ENCODE data around the gene COX19. TPM values are rescaled to one million over a fixed set of nuclear protein-coding genes. Genes with fewer than 3 reads are reported as not detected.

COX19 gene
- total RNA-seq, 1 donor from 2014 or later: 5.4 TPM

DNA sequence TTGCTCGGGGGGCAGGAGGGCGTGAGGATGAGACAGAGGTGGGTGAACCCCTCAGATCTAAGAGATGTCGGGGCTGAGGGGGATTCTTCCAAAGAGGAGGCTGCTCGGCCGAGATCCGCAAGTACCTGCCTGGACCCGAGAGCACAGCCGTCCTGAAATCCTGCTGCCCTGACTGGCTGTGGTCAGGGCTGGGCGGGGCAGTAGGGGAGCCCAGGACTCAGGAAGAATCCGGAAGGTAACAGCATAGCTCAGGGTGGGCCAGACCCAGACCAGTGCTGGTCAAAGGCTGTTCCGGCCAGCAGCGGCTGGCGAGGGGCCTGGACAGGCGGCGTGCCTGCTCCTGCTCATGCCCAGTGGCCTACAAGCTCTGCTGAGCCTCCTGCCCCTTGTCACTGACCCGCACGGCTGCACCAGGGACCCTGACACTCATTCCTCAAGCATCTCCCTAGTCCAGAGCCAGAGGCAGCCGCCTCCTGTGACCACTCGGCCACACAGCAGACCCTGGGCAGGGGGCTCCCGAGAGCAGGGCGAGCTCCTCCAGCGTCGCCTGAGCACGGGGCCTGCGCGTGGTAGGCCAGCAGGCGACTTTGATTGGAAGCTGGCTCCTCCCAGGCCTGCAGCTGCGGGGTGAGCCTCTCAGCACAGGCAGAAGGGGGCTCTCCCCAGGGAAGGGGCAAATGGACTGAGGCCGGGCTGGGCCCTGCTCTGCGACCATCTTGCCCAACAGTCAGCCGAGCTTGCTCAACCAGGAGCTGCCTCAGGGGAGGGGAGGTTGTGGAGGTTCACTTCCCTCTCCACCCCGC, 17.7 kb downstream of the COX19 start:
- H3K4me3 ChIP-seq (ENCODE audit: low read depth, low read length): no peak overlapping the region
- TF ChIP-seq, protein P1, sequence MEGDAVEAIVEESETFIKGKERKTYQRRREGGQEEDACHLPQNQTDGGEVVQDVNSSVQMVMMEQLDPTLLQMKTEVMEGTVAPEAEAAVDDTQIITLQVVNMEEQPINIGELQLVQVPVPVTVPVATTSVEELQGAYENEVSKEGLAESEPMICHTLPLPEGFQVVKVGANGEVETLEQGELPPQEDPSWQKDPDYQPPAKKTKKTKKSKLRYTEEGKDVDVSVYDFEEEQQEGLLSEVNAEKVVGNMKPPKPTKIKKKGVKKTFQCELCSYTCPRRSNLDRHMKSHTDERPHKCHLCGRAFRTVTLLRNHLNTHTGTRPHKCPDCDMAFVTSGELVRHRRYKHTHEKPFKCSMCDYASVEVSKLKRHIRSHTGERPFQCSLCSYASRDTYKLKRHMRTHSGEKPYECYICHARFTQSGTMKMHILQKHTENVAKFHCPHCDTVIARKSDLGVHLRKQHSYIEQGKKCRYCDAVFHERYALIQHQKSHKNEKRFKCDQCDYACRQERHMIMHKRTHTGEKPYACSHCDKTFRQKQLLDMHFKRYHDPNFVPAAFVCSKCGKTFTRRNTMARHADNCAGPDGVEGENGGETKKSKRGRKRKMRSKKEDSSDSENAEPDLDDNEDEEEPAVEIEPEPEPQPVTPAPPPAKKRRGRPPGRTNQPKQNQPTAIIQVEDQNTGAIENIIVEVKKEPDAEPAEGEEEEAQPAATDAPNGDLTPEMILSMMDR (conservative IDR thresholded peaks at IDR 0.05; ENCODE audit: low read depth, low read length): no peak
- DNase-seq (ENCODE audit: low read depth): no peak

DNA sequence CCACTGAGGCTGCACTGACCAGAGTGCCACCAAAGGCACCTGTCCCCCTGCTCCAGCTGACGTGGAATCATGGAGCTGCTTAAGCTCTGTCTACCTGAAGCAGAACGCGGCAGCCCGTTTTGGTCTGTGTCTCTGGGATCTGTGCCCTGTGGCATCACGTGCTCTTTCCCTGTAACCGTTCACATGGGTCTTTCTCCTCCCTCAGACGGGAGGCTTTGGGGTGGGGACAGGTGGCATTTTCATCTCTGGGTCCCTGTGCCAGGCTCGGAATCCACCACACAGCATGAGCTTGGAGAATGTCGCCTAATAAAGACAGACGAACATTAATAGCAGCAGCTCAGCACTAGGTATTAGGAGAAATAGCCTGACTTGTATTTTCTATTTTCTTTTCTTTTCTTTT, 19.3 kb downstream of the COX19 start:
- no peak overlapping the region for H3K4me3 ChIP-seq (ENCODE audit: low read depth, low read length)
- TF ChIP-seq, protein P1 (conservative IDR thresholded peaks at IDR 0.05; ENCODE audit: low read depth, low read length): no peak
- no peak for DNase-seq (ENCODE audit: low read depth)

DNA sequence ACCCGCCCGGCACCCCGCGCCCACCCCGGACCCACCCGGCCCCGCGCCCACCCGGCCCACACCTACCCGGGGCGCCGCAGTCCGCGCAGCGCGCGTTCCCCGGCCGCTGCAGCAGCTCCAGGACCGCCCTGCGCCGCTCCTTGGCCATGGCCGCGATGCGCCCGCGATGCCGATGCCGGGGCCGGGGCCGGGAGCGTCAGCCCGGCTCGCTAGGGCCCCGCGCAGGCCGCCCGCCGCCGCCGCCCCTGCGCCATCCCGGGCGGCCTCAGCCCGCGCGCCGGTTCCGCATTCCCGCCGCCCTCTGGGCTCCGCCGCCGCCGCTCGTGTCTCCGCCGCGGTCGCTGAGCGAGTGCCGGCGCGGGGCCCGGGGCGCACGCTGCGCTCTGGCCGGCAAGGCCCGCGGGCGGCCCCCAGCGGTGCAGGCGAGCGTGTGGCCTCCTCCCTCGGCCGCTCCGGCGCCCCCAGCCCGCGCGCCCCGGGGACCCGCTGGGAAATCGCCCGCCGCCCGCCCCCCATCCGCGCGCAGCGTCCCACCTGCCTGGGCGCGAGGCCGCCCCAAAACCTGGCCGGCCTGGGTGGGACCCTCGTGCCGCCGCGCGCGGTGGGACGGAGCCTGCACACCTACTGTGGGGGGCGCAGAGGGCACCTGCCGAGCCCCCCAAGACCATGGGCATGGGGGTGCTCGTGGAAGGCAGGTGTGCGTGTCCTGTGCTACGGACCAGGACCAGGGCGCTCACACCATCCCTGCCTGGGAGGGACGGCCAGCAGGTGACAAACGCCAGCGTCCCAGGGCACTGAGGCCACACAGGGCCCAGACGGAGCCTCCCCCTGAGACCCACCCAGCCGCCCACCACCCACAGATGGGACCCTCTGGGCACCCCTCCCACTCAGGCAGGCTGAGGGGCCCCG, 20.8 kb downstream of the COX19 start, which contains the start of gene ADAP1:
TSS of gene ADAP1 (minus strand) at position 351 of the 909 bp plus-strand sequence. CDS start at position 148, 203 bp downstream.
- peak within 1 kb of the TSS; percentile 42 for H3K4me3 ChIP-seq (ENCODE audit: low read depth, low read length)
- TF ChIP-seq, protein P1 (conservative IDR thresholded peaks at IDR 0.05; ENCODE audit: low read depth, low read length): peak; percentile 12
- DNase-seq (ENCODE audit: low read depth): no peak

DNA sequence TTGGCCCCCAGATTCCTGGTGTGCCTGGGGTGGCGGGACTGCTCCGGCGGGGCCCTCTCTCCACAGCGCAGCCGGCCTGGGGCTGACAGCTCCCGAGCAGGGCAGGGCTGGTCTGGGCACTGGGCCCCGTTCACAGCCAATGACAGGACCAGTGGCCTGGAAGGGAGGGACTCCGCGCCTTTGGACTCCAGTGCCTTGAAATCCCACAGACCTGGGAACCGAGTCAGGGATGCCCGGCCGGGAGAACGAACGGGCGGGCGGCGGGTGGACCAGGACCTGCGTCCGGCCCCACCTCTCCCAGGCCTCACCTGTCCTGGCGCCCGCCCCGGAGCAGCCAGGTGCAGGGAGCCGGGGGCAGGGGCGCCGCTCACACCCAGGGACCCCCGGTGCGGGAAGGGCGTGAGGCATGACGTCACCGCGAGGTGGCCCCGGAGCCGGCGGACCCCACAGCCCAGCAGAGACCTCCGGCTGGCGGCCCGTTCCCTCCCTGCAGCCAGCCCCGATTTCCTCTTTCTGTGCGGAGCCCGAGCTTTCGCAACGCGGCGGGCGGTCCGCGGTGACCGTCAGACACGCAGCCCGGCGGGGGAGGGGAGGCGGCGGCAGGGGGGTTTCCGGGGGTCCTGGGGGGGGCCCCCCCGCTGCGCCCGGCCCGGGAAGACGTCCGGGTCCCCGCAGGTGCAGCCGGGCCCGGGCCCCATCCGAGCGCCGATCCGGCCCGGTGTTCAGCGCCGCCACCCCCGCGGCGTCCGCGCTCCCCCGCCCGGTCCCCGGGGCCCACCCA, 21.6 kb downstream of the COX19 start:
- DNase-seq (ENCODE audit: low read depth): no peak
- H3K4me3 ChIP-seq (ENCODE audit: low read depth, low read length): peak overlapping the region; percentile 42
- TF ChIP-seq, protein P1 (conservative IDR thresholded peaks at IDR 0.05; ENCODE audit: low read depth, low read length): no peak

DNA sequence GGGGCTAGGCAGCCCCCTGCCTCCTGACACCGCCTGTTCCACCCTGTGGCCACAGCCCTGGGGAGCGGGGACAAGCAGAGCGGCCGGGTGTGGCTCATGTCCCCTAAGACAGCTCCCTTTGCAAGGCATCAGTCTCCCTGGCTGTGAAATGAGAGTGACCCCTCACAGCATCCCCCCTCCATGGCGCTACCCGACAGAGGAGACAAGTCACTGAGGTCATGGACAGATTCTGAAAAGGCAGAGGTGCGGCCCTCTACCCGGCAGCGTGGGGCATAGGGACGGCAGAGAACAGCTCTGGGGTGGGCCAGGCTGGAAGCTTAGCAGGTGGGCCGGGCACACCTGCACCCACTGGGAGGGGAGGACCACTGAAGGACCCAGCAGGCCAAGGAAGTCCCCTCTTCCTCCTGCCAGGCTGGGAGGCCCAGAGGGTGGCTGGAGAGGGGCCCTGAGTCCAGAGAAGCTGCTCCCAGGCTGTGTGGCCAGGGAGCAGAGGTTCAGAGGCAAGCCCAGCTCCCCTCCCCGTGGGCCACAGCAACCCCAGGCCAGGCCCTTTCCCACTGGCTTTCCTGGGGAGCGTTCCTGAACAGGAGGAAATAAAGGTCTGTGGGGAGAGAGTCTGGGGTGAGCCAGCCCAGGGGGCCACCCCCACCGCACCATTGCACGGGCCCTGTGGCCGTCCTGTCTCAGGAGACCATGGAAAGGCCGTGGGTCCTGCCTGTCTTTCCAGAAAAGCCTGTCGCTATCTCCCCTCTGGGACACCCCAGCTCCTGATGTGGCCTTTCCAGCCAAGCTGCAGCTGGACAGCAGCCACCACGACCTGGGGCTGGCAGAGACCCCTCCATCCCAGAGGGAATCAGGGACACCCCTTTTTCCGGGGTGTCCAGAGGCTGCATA, 22.6 kb downstream of the COX19 start:
- TF ChIP-seq, protein P1 (conservative IDR thresholded peaks at IDR 0.05; ENCODE audit: low read depth, low read length): no peak
- no peak overlapping the region for H3K4me3 ChIP-seq (ENCODE audit: low read depth, low read length)
- no peak for DNase-seq (ENCODE audit: low read depth)
